GM10266 (cell line): ENCODE results near the gene GRIK4.

Experiments
- DNase-seq: peaks from one replicate; pipeline ENCODE4 v3.0.0; 2012; ENCODE audit errors: extremely low spot score
- TF ChIP-seq, protein P1 (sequence below): IDR thresholded peaks from 2 replicates; pipeline ENCODE4 v1.5.1; 2012; ENCODE audit warnings: mild to moderate bottlenecking, low read depth; ENCODE audit not compliant: control insufficient read depth, insufficient read depth; ENCODE audit errors: missing control alignments

Gene GRIK4

GRCh38 chr11:120536797-120537169, 25.2 kb downstream of the GRIK4 start:
- DNase-seq, result no peak
- TF ChIP-seq, protein P1, sequence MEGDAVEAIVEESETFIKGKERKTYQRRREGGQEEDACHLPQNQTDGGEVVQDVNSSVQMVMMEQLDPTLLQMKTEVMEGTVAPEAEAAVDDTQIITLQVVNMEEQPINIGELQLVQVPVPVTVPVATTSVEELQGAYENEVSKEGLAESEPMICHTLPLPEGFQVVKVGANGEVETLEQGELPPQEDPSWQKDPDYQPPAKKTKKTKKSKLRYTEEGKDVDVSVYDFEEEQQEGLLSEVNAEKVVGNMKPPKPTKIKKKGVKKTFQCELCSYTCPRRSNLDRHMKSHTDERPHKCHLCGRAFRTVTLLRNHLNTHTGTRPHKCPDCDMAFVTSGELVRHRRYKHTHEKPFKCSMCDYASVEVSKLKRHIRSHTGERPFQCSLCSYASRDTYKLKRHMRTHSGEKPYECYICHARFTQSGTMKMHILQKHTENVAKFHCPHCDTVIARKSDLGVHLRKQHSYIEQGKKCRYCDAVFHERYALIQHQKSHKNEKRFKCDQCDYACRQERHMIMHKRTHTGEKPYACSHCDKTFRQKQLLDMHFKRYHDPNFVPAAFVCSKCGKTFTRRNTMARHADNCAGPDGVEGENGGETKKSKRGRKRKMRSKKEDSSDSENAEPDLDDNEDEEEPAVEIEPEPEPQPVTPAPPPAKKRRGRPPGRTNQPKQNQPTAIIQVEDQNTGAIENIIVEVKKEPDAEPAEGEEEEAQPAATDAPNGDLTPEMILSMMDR, result no peak

- TF ChIP-seq, protein P1, result no peak
- no peak for DNase-seq
Observed at GRCh38 chr11:120537996-120538395, 26.4 kb downstream of the GRIK4 start.

- TF ChIP-seq, protein P1, result no peak
- DNase-seq, result no peak
Observed at GRCh38 chr11:120538707-120539106, 27.2 kb downstream of the GRIK4 start.

DNA sequence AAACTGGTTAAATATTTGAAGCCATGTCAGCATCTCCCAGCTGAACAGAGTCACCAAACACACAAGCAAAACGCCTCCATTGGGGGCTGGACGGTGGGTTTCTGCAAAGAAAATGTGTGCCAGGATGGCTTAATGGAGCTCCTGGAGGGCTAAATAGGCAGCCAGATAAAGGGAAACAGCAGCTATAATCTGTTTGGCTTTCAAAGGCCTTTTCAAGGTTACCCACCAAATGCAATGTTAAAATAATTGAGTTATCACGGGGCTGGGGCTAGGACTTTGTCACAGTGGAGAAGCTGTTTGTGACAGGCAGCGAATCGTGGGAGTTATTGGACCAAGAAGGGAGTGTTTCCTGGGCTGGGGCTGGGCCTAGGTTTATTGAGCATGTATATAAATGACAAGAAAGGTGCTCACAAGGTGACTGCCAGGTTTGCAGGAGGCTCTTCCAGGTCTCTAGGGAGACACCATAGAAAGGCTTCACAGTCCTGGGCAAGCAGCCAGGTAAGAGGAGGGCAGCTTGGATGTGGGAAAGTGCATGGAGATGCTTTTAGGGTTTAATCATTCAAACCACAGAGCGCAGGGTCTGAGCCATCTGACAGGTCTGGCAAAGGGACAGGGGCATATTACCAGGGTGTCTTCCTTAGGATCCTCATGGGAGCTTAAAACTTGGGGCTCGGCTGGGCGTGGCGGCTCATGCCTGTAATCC, 28.3 kb downstream of the GRIK4 start:
- no peak for DNase-seq
- TF ChIP-seq, protein P1, result no peak

- TF ChIP-seq, protein P1, result no peak
- DNase-seq, result no peak
Observed at GRCh38 chr11:120540744-120541465, 29.4 kb downstream of the GRIK4 start.

DNA sequence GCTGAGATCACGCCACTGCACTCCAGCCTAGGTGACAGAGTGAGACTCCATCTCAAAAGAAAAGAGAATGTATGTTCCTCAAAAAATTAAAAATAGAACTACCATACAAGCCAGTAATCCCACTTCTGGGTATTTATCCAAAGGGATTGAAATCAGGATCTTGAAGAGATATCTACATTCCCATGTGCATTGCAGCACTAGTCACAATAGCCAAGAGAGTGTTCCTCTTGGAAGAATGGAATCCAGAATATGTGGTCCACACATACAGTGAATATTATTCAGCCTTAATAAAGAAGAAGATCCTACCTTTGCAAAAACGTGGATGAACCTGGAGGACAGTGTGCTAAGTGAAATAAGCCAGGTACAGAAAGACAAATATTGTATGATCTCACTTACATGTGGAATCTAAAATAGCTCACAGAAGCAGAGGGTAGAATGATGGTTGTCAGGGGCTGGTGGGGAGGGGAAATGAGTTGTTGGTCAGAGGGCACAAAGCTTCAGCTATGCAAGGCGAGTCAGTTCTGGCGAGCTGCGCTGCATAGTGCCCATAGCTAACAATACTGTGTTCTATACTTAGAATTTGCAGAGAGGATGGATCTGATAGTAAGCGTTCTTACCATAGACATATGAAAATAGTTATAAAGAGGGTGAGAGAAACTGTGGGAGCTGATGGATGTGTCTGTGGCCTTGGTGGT, 32.1 kb downstream of the GRIK4 start:
- no peak for DNase-seq
- TF ChIP-seq, protein P1, result no peak
